ENCODE results near the gene FER1L5. TPM values are rescaled to one million over a fixed set of nuclear protein-coding genes. Genes with fewer than 3 reads are reported as not detected.

FER1L5 gene
- total RNA-seq, 4 donors from 2014 or later, result not detected

GRCh38 chr2:96661324-96661723 lies 18.8 kb downstream of the FER1L5 start:
- Histone ChIP-seq H3K4me1 (peaks cover 10 to 15% of the 10 kb centered on the region in 2 donors), H3K4me3 (no peak overlapping the region), H3K36me3 (no peaks in the 10 kb centered on the region), H3K9me3 (no peaks in the 10 kb centered on the region), H3K27me3 (no peaks in the 10 kb centered on the region), H3K27ac (no peak overlapping the region)
- DNase-seq (no peak), ATAC-seq (no peak)
- TF ChIP-seq CTCF (IDR thresholded peaks at IDR 0.05 in 4 of 5, conservative IDR thresholded peaks at IDR 0.05 in 1 of 5) (no peak), POLR2A (IDR thresholded peaks at IDR 0.05) (no peak)
- intact Hi-C loops (cut with DNase I; ENCODE audit: low total_unique reads), result no loop called here
- in situ Hi-C loops (cut with MboI; ENCODE audit: low sequenced_read_pairs in 4 of 4), result no loop called here

- ATAC-seq (no peak), DNase-seq (peak in 1 of 2 donors; percentile 2)
- intact Hi-C loops (cut with DNase I; ENCODE audit: low total_unique reads), result no loop called here
- H3K4me3 ChIP-seq, result no peak overlapping the region
- in situ Hi-C loops (cut with MboI; ENCODE audit: low sequenced_read_pairs in 4 of 4), result no loop called here
- no peaks in the 10 kb centered on the region for H3K9me3 ChIP-seq
- TF ChIP-seq CTCF (IDR thresholded peaks at IDR 0.05 in 4 of 5, conservative IDR thresholded peaks at IDR 0.05 in 1 of 5) (no peak), POLR2A (IDR thresholded peaks at IDR 0.05) (no peak)
- H3K36me3 ChIP-seq, result no peaks in the 10 kb centered on the region
- H3K4me1 ChIP-seq, result peaks cover 10 to 15% of the 10 kb centered on the region in 2 donors
- H3K27me3 ChIP-seq, result no peaks in the 10 kb centered on the region
- H3K27ac ChIP-seq, result no peak overlapping the region
Measured at GRCh38 chr2:96662360-96662759, 19.8 kb downstream of the FER1L5 start.

GRCh38 chr2:96663177-96663576 lies 20.6 kb downstream of the FER1L5 start:
- Histone ChIP-seq H3K4me3 (no peak overlapping the region), H3K27me3 (no peaks in the 10 kb centered on the region), H3K27ac (no peak overlapping the region), H3K9me3 (no peaks in the 10 kb centered on the region), H3K36me3 (no peaks in the 10 kb centered on the region), H3K4me1 (peaks cover 10 to 15% of the 10 kb centered on the region in 2 donors)
- intact Hi-C loops (cut with DNase I; ENCODE audit: low total_unique reads) (no loop called here), in situ Hi-C loops (cut with MboI; ENCODE audit: low sequenced_read_pairs in 4 of 4) (no loop called here)
- TF ChIP-seq POLR2A (IDR thresholded peaks at IDR 0.05) (no peak), CTCF (IDR thresholded peaks at IDR 0.05 in 4 of 5, conservative IDR thresholded peaks at IDR 0.05 in 1 of 5) (no peak)
- ATAC-seq, result no peak
- DNase-seq, result peak in 1 of 2 donors; percentile 5

- Histone ChIP-seq H3K27me3 (no peaks in the 10 kb centered on the region), H3K4me1 (peaks cover 10 to 15% of the 10 kb centered on the region in 2 donors), H3K9me3 (no peaks in the 10 kb centered on the region), H3K4me3 (no peak overlapping the region), H3K27ac (peak overlapping the region in 1 of 4 donors; percentile 84), H3K36me3 (no peaks in the 10 kb centered on the region)
- peak in 1 of 2 donors; percentile 9 for DNase-seq
- TF ChIP-seq POLR2A (IDR thresholded peaks at IDR 0.05) (no peak), CTCF (IDR thresholded peaks at IDR 0.05 in 4 of 5, conservative IDR thresholded peaks at IDR 0.05 in 1 of 5) (no peak)
- in situ Hi-C loops (cut with MboI; ENCODE audit: low sequenced_read_pairs in 4 of 4), result no loop called here
- no peak for ATAC-seq
- intact Hi-C loops (cut with DNase I; ENCODE audit: low total_unique reads), result loop anchor here (2.0 kb wide), 1 partner anchor 65 kb away; no protein-coding TSS in a partner anchor
Measured at GRCh38 chr2:96663829-96664228, 21.3 kb downstream of the FER1L5 start.

- Histone ChIP-seq H3K27me3 (no peaks in the 10 kb centered on the region), H3K4me1 (peaks cover 10 to 15% of the 10 kb centered on the region in 2 donors), H3K36me3 (no peaks in the 10 kb centered on the region), H3K4me3 (no peak overlapping the region), H3K9me3 (no peaks in the 10 kb centered on the region), H3K27ac (peak overlapping the region; percentile 83 to 88 (median 85))
- ATAC-seq, result no peak
- no peak for DNase-seq
- TF ChIP-seq POLR2A (IDR thresholded peaks at IDR 0.05) (no peak), CTCF (IDR thresholded peaks at IDR 0.05 in 4 of 5, conservative IDR thresholded peaks at IDR 0.05 in 1 of 5) (no peak)
- in situ Hi-C loops (cut with MboI; ENCODE audit: low sequenced_read_pairs in 4 of 4), result no loop called here
- intact Hi-C loops (cut with DNase I; ENCODE audit: low total_unique reads), result loop anchor here (2.0 kb wide), 1 partner anchor 66 kb away; no protein-coding TSS in a partner anchor
Measured at GRCh38 chr2:96664366-96664925, 21.9 kb downstream of the FER1L5 start.
